ENCODE measurements around the gene EVX2. TPM values are rescaled to one million over a fixed set of nuclear protein-coding genes. Genes with fewer than 3 reads are reported as not detected.

EVX2 gene
- total and polyA plus RNA-seq, 4 donors = not detected

DNA sequence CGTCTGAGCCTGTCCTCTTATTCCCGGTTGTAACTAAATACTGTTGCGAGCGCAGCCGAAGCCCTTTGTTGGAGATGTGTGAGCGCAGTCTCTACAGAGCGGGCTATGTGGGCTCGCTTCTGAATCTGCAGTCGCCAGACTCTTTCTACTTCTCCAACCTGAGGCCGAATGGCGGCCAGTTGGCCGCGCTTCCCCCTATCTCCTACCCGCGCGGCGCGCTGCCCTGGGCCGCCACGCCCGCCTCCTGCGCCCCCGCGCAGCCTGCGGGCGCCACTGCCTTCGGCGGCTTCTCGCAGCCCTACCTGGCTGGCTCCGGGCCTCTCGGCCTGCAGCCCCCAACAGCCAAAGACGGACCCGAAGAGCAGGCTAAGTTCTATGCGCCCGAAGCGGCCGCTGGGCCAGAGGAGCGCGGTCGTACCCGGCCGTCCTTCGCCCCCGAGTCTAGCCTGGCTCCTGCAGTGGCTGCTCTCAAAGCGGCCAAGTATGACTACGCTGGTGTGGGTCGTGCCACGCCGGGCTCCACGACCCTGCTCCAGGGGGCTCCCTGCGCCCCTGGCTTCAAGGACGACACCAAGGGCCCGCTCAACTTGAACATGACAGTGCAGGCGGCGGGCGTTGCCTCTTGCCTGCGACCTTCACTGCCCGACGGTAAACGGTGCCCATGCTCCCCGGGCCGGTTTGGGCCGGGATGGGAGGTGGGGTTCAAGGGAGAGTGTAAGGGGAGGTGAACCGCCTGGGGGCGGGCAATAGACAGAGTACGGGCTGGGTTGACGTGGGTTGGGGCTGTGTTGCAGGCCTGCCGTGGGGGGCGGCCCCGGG lies 16.2 kb upstream of the EVX2 start, which contains the start of gene HOXD12:
Gene HOXD12 (plus strand): TSS at position 68 of the 819 bp plus-strand sequence. CDS start 7 bp downstream, at position 75.
- Histone ChIP-seq H3K9me3 (ENCODE audit: control insufficient read depth in 4 of 4, low read length in 3 of 4) (peaks cover 0 to 2% (median 0%) of the 10 kb centered on the region in 4 donors), H3K4me3 (ENCODE audit: low read depth in 1 of 3, low read length in 3 of 3) (no peak within 1 kb of the TSS), H3K27ac (ENCODE audit: low read depth in 1 of 2, low read length in 2 of 2) (no peak within 1 kb of the TSS), H3K4me1 (ENCODE audit: control insufficient read depth in 4 of 4, insufficient read depth in 4 of 4, low read length in 3 of 4) (peaks cover 1 to 23% (median 14%) of the 10 kb centered on the region in 4 donors), H3K9ac (ENCODE audit: low read depth in 1 of 2, low read length in 2 of 2) (no peak within 1 kb of the TSS), H3K36me3 (ENCODE audit: control insufficient read depth in 4 of 4, insufficient read depth in 3 of 4, low read depth in 1 of 4, low read length in 3 of 4) (no peaks in the 10 kb centered on the region), H3K27me3 (ENCODE audit: control insufficient read depth in 4 of 4, insufficient read depth in 4 of 4, low read length in 3 of 4) (peaks cover 13 to 71% (median 38%) of the 10 kb centered on the region in 4 donors)
- DNase-seq (ENCODE audit: low spot score) = no peak
- 7% methylated on average over 70 of the region's 70 CpGs for WGBS
- no peak for TF ChIP-seq NR2F2 (IDR thresholded peaks at IDR 0.05)
- TF ChIP-seq, protein P1, sequence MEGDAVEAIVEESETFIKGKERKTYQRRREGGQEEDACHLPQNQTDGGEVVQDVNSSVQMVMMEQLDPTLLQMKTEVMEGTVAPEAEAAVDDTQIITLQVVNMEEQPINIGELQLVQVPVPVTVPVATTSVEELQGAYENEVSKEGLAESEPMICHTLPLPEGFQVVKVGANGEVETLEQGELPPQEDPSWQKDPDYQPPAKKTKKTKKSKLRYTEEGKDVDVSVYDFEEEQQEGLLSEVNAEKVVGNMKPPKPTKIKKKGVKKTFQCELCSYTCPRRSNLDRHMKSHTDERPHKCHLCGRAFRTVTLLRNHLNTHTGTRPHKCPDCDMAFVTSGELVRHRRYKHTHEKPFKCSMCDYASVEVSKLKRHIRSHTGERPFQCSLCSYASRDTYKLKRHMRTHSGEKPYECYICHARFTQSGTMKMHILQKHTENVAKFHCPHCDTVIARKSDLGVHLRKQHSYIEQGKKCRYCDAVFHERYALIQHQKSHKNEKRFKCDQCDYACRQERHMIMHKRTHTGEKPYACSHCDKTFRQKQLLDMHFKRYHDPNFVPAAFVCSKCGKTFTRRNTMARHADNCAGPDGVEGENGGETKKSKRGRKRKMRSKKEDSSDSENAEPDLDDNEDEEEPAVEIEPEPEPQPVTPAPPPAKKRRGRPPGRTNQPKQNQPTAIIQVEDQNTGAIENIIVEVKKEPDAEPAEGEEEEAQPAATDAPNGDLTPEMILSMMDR (IDR thresholded peaks at IDR 0.05; ENCODE audit: low read depth, low read length, missing input control) = no peak
- TF ChIP-seq, protein P2, sequence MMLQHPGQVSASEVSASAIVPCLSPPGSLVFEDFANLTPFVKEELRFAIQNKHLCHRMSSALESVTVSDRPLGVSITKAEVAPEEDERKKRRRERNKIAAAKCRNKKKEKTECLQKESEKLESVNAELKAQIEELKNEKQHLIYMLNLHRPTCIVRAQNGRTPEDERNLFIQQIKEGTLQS (IDR thresholded peaks at IDR 0.05) = no peak
- no peak for TF ChIP-seq FOXA1 (IDR thresholded peaks at IDR 0.05)
- TF ChIP-seq RAD21 (IDR thresholded peaks at IDR 0.05) = no peak
- TF ChIP-seq EGR1 (IDR thresholded peaks at IDR 0.05; ENCODE audit: low read depth in 2 of 2) = no peak
- TF ChIP-seq, protein P3, sequence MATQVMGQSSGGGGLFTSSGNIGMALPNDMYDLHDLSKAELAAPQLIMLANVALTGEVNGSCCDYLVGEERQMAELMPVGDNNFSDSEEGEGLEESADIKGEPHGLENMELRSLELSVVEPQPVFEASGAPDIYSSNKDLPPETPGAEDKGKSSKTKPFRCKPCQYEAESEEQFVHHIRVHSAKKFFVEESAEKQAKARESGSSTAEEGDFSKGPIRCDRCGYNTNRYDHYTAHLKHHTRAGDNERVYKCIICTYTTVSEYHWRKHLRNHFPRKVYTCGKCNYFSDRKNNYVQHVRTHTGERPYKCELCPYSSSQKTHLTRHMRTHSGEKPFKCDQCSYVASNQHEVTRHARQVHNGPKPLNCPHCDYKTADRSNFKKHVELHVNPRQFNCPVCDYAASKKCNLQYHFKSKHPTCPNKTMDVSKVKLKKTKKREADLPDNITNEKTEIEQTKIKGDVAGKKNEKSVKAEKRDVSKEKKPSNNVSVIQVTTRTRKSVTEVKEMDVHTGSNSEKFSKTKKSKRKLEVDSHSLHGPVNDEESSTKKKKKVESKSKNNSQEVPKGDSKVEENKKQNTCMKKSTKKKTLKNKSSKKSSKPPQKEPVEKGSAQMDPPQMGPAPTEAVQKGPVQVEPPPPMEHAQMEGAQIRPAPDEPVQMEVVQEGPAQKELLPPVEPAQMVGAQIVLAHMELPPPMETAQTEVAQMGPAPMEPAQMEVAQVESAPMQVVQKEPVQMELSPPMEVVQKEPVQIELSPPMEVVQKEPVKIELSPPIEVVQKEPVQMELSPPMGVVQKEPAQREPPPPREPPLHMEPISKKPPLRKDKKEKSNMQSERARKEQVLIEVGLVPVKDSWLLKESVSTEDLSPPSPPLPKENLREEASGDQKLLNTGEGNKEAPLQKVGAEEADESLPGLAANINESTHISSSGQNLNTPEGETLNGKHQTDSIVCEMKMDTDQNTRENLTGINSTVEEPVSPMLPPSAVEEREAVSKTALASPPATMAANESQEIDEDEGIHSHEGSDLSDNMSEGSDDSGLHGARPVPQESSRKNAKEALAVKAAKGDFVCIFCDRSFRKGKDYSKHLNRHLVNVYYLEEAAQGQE (IDR thresholded peaks at IDR 0.05) = no peak
- no peak for TF ChIP-seq JUND (IDR thresholded peaks at IDR 0.05)
- no peak for TF ChIP-seq HNF4G (IDR thresholded peaks at IDR 0.05)
- no peak for TF ChIP-seq MAX (IDR thresholded peaks at IDR 0.05)

- peaks cover 1 to 17% (median 14%) of the 10 kb centered on the region in 4 donors for H3K4me1 ChIP-seq (ENCODE audit: control insufficient read depth in 4 of 4, insufficient read depth in 4 of 4, low read length in 3 of 4)
- H3K9me3 ChIP-seq (ENCODE audit: control insufficient read depth in 4 of 4, low read length in 3 of 4) = peaks cover 0 to 4% (median under 1%) of the 10 kb centered on the region in 4 donors
- TF ChIP-seq HNF4A (conservative IDR thresholded peaks at IDR 0.05) = no peak
- TF ChIP-seq, protein P3 (IDR thresholded peaks at IDR 0.05) = no peak
- H3K27me3 ChIP-seq (ENCODE audit: control insufficient read depth in 4 of 4, insufficient read depth in 4 of 4, low read length in 3 of 4) = peaks cover 7 to 72% (median 36%) of the 10 kb centered on the region in 4 donors
- H3K9ac ChIP-seq (ENCODE audit: low read depth in 1 of 2, low read length in 2 of 2) = no peak overlapping the region
- no peaks in the 10 kb centered on the region for H3K36me3 ChIP-seq (ENCODE audit: control insufficient read depth in 4 of 4, insufficient read depth in 3 of 4, low read depth in 1 of 4, low read length in 3 of 4)
- H3K27ac ChIP-seq (ENCODE audit: low read depth in 1 of 2, low read length in 2 of 2) = no peak overlapping the region
- no peak for DNase-seq (ENCODE audit: low spot score)
- H3K4me3 ChIP-seq (ENCODE audit: low read depth in 1 of 3, low read length in 3 of 3) = no peak overlapping the region
- WGBS = 9% methylated on average over 30 of the region's 30 CpGs
Measured at GRCh38 chr2:176099159-176099727, 15.5 kb upstream of the EVX2 start.

Data from liver (tissue), 9 donors.